ENCODE data around the gene MLLT3.

Gene MLLT3

GRCh38 chr9:20325008-20325407 is 297.3 kb downstream of the MLLT3 start:
- DNase-seq: no peak

- DNase-seq: no peak
Observed at GRCh38 chr9:20322212-20322611, 300.1 kb downstream of the MLLT3 start.

DNA sequence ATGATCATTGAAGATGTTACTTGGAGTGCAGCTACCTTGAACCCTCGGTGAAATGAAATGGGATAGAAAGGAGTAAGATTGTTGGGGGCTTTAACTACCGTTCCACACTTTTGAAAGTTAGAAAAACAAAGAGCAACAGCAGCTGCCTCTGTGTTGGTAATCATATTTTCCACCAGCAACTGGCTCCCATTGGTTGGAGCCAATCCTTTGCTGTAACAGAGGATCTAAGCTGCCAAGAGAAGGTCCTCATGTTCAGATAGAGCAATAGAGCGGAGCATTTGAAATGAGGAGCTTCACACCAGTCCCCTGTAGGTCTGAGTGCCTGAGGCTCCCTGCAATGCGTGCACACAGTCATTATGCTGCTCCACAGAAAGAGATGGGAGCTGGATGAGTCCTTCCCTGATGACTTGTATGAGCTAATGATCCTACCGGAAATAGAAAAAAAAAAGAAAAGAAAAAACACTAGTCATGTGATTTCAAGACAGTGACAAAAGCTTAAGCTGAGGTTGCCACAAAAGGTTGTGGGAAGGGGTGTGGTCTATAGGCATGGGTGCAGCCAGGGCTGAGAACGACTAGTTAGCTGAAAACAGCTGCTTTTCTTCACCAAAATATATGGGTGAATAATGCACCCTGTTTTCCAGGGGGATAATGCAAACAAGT is 300.7 kb downstream of the MLLT3 start:
- DNase-seq: no peak

DNA sequence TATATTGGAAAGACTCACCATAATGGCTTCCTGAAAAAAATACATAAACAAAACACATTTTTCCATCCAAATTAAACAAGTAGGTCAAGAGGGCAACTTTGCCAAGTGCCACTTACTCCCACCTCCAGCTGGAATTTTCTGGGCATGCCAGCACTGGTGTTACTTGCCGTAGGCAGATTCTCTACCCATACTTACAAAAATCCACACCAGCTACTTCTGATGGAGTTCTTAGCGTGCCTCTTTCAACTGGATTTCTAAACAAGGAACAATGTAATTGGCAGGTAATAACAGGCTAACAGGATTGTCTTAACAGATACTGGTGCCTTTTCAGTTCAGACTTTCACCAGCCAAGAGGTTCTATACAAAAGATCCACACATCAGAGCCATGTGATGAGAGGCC is 301.4 kb downstream of the MLLT3 start:
- DNase-seq: no peak

DNA sequence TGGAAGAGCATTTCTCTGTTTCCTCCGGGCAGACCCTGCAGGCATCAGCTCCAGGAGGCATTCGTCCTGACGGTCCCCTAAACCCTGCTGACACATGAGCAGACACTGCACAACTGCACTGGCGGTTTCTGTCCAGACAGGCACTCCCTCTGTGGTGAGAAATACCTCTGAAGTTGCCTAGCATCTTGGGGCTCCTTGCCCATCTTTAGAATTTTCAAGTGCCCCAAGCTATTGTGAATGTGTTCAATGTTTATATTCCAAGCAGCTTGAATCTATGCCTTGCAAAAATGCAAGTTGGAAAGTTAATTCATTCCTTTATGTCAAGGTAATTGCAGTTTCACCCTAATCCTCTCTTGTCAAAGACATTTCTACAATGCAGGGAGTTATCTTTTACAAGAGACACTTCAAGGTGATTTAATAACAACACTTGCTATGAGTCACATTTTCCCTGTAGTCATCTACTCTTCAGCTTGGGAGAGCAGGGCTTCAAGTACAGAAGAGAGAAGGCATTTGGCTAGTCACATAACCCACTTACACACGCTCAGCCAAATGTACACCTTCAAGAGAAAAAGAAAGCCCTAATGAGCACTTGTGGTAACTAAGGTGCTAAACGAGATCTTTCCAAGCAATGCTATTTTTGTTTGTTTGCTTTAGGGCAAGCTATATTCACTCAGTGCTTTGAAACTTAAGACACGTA is 302.5 kb downstream of the MLLT3 start:
- DNase-seq: no peak

GRCh38 chr9:20319241-20319640 is 303.1 kb downstream of the MLLT3 start:
- no peak for DNase-seq

- no peak for DNase-seq
Observed at GRCh38 chr9:20317701-20318100, 304.6 kb downstream of the MLLT3 start.

DNA sequence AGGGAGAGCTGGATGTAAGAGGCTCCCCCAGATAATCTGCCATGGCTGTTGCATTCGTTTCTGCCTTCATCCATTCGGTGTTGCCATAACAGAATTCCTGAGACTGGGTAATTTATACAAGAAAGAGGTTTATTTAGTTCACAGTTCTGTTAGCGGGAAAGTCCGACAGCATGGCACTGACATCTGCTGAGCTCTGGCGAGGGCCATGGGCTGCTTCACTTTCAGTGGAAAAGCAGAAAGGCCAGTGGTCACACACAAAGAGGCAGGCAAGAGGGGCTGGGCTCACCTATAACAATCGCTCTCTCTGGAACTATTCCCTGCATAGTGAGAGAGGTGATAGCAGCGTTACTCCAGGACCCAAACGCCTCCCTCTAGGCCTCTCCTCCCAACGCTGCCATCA is 305.9 kb downstream of the MLLT3 start:
- DNase-seq: no peak

GRCh38 chr9:20315677-20316076 is 306.6 kb downstream of the MLLT3 start:
- DNase-seq: no peak

DNA sequence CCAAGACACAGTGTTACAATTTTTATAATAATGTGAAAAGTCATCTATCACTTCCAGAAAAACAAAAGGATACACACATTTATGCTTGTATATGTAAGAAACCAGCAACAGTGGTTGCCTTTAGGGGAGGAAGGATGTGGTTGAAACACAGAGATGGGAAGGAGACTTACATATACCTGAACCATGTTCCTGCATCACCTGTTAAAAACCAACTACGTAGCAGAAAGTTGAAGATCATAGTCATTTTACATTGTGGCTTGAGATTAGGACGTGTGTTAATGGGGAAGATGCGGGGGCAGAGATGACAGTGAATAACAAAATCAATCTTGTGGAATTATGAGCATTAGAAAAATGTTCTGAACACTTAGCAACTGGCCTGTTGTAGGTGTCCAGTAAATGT is 307.3 kb downstream of the MLLT3 start:
- DNase-seq: no peak

- no peak for DNase-seq
Observed at GRCh38 chr9:20313415-20313814, 308.9 kb downstream of the MLLT3 start.

GRCh38 chr9:20312732-20313131 is 309.6 kb downstream of the MLLT3 start:
- DNase-seq: no peak

DNA sequence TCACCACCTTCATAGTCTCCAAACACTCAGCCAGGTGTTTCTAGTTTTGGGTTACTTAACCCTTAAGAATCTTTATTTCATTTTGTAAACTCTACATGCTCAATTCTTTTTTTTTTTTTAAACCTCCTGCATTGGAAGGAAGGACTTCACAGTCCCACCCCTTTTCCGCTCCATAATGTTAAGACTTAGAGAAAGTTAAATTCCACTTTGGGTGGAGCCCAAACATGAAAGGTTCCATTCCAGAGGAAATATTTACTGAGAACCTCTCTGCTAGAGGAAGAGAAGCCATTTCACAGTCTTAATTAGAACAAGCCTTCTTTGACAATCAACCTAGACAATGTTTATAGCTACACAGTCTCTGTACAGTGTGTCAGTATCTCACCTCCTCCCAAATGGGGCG is 312.3 kb downstream of the MLLT3 start:
- DNase-seq: no peak

DNA sequence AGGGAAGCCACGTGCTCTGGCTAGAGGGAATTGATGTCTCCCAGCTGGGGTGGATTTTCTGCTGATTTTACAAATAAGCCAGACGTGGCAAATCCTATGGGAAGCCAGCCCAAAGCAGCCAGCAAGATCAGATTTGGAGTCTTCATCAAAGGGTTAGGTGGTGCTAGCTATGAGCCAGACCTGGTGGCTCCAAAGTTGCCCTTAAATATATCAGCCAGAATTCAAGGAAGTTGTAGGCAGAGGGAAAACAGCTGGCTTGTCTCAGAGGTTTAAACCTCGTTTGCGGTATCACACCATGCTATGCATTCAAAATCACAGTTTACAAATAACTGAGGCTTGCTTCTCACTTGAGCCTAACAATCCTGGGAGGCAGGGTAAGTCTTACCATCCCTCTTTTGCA is 313.2 kb downstream of the MLLT3 start:
- DNase-seq: no peak

DNA sequence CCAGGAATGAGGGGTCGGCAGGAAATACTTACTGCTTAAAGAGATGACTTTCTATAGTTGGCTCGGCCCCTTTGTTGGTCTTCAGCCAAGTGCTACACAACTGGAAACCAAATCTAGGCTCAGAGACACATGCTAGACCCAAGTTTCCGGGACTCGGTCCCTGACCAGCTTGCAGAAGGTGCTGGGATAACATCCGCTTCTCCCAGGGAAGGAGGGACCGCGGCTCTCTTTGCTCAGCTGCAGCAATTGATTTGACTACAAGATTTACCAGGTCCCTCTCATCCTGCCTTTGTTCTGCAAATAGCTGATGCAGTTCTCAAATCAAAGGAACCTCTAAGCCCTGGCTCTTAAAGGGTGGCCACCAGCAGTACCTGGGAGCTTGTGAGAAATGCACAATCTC is 314.7 kb downstream of the MLLT3 start:
- DNase-seq: no peak

- DNase-seq: no peak
Observed at GRCh38 chr9:20305452-20305851, 316.8 kb downstream of the MLLT3 start.

- no peak for DNase-seq
Observed at GRCh38 chr9:20303996-20304395, 318.3 kb downstream of the MLLT3 start.

- no peak for DNase-seq
Observed at GRCh38 chr9:20303066-20303465, 319.2 kb downstream of the MLLT3 start.

GRCh38 chr9:20302197-20302596 is 320.1 kb downstream of the MLLT3 start:
- DNase-seq: no peak

DNA sequence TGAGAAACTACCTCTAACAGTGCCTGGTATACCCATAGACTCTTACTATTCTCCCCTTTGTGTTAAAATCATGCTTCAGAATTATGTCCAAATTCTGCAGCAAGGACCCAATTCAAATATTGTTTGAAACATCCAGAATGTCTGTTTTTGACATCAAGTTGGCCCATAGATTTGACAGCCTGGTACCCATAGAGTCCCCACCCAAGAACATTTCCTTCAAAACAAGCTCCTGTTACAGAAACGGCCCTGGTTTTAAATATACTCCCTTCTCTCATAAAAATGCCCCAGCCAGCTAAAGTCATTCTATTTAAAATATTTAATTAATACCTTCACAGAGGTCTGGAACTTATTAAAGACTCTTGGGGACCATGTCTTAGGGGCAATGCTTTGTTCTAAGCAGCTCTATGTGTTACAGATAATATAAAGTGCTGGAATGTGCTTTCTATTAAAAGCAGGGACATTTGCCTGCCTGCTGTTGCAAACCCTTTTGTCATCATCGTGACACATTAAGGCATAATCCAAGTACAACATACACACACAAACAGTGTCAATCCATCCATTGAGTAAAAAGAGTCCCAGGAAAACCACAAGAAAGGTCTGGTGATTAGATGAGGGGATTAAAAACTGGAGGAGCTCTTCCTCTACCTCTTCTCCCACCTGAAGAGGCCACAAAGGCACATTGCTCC is 321.7 kb downstream of the MLLT3 start:
- no peak for DNase-seq

- DNase-seq: no peak
Observed at GRCh38 chr9:20297646-20298084, 324.6 kb downstream of the MLLT3 start.

- no peak for DNase-seq
Observed at GRCh38 chr9:20295555-20295954, 326.7 kb downstream of the MLLT3 start.

DNA sequence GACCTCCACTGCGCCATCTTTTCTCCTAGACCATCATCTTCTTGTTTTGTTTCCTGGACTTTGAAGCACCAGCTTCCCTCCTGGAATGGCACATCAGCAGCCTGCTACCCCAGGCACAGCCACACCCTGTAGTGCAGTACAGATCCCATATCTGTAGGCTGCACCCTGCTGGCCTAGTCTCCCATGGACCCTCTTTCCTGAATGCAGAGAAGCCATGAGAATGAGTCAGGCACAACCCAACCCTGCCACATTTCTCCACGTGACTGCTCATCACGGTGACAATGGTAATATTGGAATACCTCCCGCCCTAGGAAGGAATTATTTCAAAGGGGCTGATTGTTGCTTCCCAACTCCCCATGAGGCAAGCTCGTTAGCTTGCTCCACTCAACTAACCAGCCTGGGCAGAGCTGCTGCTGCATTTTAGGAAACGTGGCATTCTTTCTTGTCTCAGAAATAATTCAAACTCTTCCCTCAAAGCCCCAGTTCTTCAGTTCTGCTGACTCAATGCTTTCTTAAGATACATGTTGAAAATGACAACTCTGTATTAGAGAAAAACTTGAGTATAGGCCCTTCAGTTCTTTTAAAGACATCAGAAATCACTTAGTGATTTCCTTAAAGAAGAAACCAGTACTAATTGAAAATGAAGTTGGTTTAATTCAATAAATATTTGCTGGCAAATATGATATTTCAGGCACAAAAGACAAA is 328.1 kb downstream of the MLLT3 start:
- no peak for DNase-seq

DNA sequence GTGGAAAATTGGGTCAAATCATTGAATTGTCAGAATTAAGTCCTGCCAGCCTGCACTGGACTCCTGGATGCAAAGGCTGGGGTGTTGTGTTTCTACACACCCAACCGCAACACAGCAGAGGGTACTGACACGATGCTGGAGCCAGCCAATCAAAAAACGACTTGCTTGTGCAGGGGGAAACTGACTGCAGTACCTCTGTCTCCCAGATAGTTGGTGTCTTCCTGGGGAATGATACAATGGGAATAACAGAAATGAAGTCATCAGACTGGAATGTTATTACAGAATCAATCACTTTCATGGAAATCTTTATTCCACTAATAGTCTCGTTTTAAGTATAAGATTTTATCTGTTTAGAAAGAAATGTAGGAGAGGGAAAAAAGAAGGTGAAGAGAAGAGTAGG is 330.3 kb downstream of the MLLT3 start:
- no peak for DNase-seq
